CD4-positive, alpha-beta T cell treated with Interleukin-17A for 1 hour (primary cell): Measurements from ENCODE around the gene AGPAT2.

Source experiments
- DNase-seq: peaks from one replicate; pipeline ENCODE4 v3.0.0-alpha.2; 2020

Gene AGPAT2

GRCh38 chr9:136659861-136660784, 27.1 kb downstream of the AGPAT2 start:
- no peak for DNase-seq

DNA sequence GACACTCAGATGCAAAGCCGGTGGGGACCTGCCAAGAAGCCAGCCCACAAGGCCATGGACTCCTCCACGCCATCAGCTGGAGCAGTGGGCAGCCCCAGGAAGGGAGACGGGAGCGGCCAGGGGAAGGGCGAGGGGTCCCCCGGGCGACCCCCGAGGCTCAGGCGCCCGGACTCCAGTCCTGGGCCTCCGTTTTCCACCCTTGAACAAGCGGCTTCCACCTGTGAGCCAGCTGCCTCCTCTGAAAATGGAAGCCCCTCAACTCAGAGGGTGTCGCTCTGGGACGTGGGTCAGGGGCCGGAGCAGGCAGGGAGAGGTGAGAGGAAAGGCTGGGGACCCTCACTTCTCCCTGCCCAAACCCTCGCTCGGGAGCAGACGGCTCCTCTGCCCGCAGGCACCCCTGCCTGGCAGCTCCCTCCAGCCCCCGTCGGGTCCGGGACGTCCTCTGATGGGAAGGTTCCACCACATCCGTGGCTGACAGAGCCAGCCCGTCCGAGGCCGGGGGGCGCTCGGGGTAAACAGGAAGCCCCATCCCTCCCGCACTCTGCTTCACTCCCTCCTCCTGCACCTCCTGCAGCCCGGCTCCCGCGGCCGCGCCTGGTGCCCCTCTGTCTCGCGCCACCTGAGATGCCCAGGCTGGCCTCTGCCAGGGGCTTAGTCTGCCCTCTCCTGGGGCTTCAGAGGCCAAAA, 28.3 kb downstream of the AGPAT2 start:
- DNase-seq: no peak

GRCh38 chr9:136657974-136658848, 29.0 kb downstream of the AGPAT2 start:
- DNase-seq: no peak

DNA sequence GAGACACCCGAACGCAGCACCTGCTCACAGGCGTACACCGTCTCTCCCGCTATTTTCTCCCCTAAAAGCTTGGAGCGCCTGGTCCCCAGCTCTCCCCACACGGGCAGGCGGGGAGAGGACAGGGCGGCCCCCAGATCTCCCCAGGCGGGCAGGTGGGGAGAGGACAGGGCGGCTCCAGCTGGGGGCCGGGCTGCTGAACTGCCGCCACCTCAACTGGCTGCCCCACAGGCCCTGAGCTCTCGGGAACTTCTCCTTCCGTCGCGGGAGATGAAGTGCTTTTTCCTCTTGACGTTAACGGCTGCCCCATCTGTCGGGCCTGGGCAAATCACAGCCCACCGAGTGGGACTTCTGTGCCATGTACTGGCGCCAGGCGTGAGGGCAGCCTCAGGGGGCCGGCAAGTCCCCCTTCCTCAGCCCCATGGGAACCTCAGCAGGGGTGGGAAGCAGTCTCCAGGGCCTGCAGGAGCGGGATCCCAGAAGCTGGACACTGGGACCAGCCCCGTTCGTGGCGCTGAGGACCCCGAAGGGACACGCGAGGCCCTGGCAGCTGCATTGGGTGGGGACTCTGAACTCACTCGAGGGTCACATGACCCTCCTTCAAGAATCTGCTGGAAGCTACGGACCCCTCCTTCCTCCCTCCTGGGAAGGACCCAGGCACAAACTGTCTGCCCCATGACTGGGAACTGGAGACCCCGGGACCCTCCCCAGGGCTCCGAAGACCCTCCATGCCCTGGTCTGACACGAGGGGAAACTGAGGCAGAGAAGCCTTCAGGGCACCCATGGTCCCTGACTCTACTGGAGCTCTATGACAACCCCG, 30.3 kb downstream of the AGPAT2 start:
- no peak for DNase-seq

DNA sequence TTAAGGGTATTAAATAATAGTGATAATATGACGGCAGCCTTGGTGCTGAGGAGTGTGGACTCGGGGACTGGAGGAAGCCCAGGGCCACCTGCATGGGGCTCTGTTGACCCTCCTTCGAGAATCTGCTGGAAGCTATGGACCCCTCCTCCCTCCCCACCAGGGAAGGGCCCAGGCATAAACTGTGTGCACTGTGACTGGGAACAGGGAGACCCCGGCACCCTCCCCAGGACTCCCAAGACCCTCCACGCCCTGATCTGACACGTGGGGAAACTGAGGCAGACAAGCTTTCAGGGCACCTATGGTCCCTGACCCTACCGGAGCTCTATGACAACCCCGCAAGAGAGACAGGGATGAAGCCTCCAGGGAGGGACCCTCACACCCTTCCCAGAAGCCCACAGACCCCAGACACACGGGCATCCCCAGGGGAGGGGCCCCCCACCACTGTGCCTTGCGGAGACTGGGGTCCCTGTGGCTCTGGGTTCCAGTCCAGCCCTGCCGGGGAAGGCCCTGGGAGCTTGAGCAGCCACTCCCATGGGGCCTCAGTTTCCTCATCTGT, 31.0 kb downstream of the AGPAT2 start:
- no peak for DNase-seq

GRCh38 chr9:136655536-136656182, 31.6 kb downstream of the AGPAT2 start:
- DNase-seq: no peak

GRCh38 chr9:136654820-136655535, 32.3 kb downstream of the AGPAT2 start:
- DNase-seq: no peak

- DNase-seq: no peak
Observed at GRCh38 chr9:136653323-136654079, 33.8 kb downstream of the AGPAT2 start.

DNA sequence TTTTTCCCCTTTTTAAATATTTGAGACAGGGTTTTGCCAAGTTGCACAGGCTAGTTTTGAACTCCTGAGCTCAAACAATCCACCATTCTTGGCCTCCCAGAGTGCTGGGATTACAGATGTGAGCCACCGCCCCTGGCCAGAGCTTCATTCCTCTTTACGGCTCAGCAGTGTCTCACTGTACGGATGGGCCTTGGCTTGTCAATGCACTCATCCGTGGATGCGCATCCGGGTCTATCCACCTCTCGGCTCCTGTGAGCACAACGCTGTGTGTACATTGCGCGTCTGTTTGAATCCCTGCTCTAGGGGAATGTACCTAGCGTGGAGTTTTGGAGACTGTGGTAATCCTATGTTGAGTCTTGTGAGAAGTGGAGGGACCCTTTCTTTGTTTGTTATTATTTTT, 35.4 kb downstream of the AGPAT2 start:
- DNase-seq: no peak

GRCh38 chr9:136650648-136651047, 36.6 kb downstream of the AGPAT2 start:
- no peak for DNase-seq

DNA sequence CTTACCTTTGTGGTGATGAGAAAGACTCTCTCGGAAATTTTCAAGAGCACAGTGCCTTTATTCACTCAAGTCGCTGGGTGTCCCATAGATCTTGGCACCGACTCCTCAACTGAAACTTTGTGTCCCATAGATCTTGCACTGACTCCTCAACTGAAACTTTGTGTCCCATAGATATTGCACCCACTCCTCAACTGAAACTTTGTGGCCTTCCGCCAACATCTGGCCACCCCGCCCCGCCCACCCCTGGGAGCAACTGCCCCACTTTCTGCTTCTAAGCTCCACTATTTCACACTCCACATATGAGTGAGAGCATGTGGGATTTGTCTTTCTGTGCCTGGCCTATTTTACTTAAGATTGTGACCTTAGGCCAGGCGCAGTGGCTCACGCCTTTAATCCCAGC, 37.2 kb downstream of the AGPAT2 start:
- DNase-seq: no peak

GRCh38 chr9:136648751-136649150, 38.5 kb downstream of the AGPAT2 start:
- DNase-seq: no peak

GRCh38 chr9:136646827-136647711, 40.2 kb downstream of the AGPAT2 start:
- DNase-seq: no peak

- DNase-seq: no peak
Observed at GRCh38 chr9:136645903-136646754, 41.1 kb downstream of the AGPAT2 start.

DNA sequence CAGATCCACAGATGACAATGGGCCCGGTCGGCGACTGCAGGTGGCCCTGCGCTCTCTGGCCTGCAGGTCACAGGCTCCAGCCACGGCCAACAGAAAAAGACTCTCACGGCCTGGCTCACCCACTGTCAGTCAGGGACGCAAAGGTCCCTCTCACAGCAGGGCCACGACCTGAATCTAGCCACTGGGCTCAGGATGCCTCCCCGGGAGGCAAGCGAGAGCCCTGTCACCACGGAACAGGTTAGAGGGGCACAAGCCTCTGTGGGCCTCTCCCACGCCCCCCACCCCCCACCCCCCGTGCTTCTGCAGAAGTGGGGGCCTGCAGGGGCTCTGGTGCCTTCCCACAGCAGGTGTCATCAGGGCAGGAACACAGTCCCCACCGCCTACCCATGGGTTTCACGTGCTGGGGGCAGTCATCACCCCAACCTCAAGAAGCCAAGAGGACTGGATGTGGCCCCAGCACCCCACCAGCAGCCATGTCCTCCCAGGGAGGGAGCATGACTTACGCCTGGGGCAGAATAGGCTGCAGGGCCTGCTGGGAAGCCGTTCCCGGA, 41.8 kb downstream of the AGPAT2 start:
- DNase-seq: no peak

- peak; percentile 71 for DNase-seq
Observed at GRCh38 chr9:136644593-136645351, 42.5 kb downstream of the AGPAT2 start.

- DNase-seq: no peak
Observed at GRCh38 chr9:136644343-136644592, 43.0 kb downstream of the AGPAT2 start.
